ENCODE measurements around the gene TRPM1. TPM values are rescaled to one million over a fixed set of nuclear protein-coding genes. Genes with fewer than 3 reads are reported as not detected.

The TRPM1 gene
- total and polyA plus RNA-seq, 9 of the 15 experiments (the other 6 are each of a cell fraction or from before 2014, with no cell fraction given): 0.01 to 0.06 (median 0.03) TPM; not detected in 5

- TF ChIP-seq KDM1A (IDR thresholded peaks at IDR 0.05) (peak; percentile 37 to 49; a peak in 3 of 4 replicates), DACH1 (IDR thresholded peaks at IDR 0.05; ENCODE audit: partially characterized antibody) (peak; percentile 11), PML (IDR thresholded peaks at IDR 0.05; ENCODE audit: low read length) (peak; percentile 73; the same call in 1 of the 2 replicates)
Observed at GRCh38 chr15:30999729-31000128, 101.8 kb downstream of the TRPM1 start (continued).

- Histone ChIP-seq H3K4me3 (no peak overlapping the region), H3K4me1 (replicated peaks in 1 of 2; ENCODE audit: control insufficient read depth in 2 of 2, insufficient read depth in 2 of 2, low read length in 2 of 2) (peaks cover 0 to 2% of the 10 kb centered on the region in 2 experiments; a peak in 2 of 5 replicates), H3K4me2 (ENCODE audit: insufficient read depth, low read length) (no peak overlapping the region), H3K9ac (ENCODE audit: insufficient read depth in 1 of 2, low read depth in 2 of 2, low read length in 2 of 2) (no peak overlapping the region), H3K27ac (ENCODE audit: extremely low read depth, low read depth, low read length) (no peak overlapping the region), H2AFZ (ENCODE audit: low read depth, low read length) (no peak overlapping the region), H3K9me1 (ENCODE audit: control insufficient read depth, insufficient read depth, low read length) (no peaks in the 10 kb centered on the region), H3K27me3 (ENCODE audit: control insufficient read depth in 2 of 2, insufficient read depth in 2 of 2, low read length in 2 of 2) (peaks cover 6 to 9% of the 10 kb centered on the region in 2 experiments; a peak in 3 of 5 replicates), H3K36me3 (ENCODE audit: control insufficient read depth, insufficient read depth, low read length) (no peaks in the 10 kb centered on the region), H3K9me3 (replicated peaks; ENCODE audit: control insufficient read depth, insufficient read depth, low read depth, low read length) (no peaks in the 10 kb centered on the region), H4K20me1 (replicated peaks; ENCODE audit: control insufficient read depth, insufficient read depth, low read length) (no peaks in the 10 kb centered on the region), H3K79me2 (ENCODE audit: control insufficient read depth, insufficient read depth, low read length) (no peaks in the 10 kb centered on the region; the same call in 2 of the 3 replicates)
- TF ChIP-seq RAD21 (CRISPR knock-in tag; conservative IDR thresholded peaks at IDR 0.05 in 1 of 2, IDR thresholded peaks at IDR 0.05 in 1 of 2) (0 out of 4 replicates have a peak, but pooled peaks of 1 of the 2 experiments have one; percentile 6), C11orf30 (IDR thresholded peaks at IDR 0.05; ENCODE audit: low read depth) (peak; percentile 40; the same call in 1 of the 2 replicates), ZBTB17 (CRISPR knock-in tag; IDR thresholded peaks at IDR 0.05) (no peak), POLR2A (conservative IDR thresholded peaks at IDR 0.05) (no peak), ZNF316 (IDR thresholded peaks at IDR 0.05) (peak; percentile 69), MAFG (tag; conservative IDR thresholded peaks at IDR 0.05) (0 out of 2 replicates have a peak, but pooled peaks have one; percentile 6), GABPB2 (CRISPR knock-in tag; conservative IDR thresholded peaks at IDR 0.05) (no peak)
- CTCF ChIA-PET (ENCODE audit: low intra/inter-chr PET ratio): no interaction called here
- 11% methylated on average over 1 of the region's 1 CpG for WGBS (ENCODE audit: insufficient coverage, low coverage, missing lambda C conversion rate)
- FAIRE-seq (no peak), ATAC-seq (no peak), DNase-seq (ENCODE audit: extremely low read depth in 1 of 4, low spot score in 3 of 4) (no peak)
- intact Hi-C loops (cut with micrococcal nuclease) (loop anchor here (10.0 kb wide), 1 partner anchor 128 kb away; no protein-coding TSS in a partner anchor), in situ Hi-C loops (cut with MboI) (no loop called here)
- BruUV-seq (replicated peaks): no TSS peak
- POLR2A ChIA-PET: no interaction called here
Observed at GRCh38 chr15:30997270-30997669, 104.3 kb downstream of the TRPM1 start.
